HEK293T (cell line): ENCODE data around the gene DOK5.

Source experiments
- CTCF ChIA-PET: fragments of 350-600 bp; formaldehyde crosslinking; extraction: SDS; loops from one replicate; lab custom pipeline; 2021; ENCODE audit warnings: antibody characterized with exemption, inconsistent platforms; lab: Yijun Ruan, JAX
- POLR2A ChIA-PET: fragments of 350-600 bp; formaldehyde crosslinking; extraction: SDS; loops from one replicate; lab custom pipeline; 2020; ENCODE audit warnings: antibody characterized with exemption, inconsistent platforms; lab: Yijun Ruan, JAX
- DNase-seq: peaks from one replicate; pipeline ENCODE4 v3.0.0; 2012; ENCODE audit warnings: mixed read lengths; ENCODE audit errors: extremely low spot score
- ARNT ChIP-seq: fragments of 450-650 bp; IDR thresholded peaks from 2 replicates; pipeline ENCODE4 v1.6.1; 2017; ENCODE audit warnings: mild to moderate bottlenecking
- BHLHE40 ChIP-seq: fragments of 450-650 bp; IDR thresholded peaks from 2 replicates; pipeline ENCODE4 v1.6.1; 2016; ENCODE audit warnings: mild to moderate bottlenecking, moderate library complexity, borderline replicate concordance
- CTBP1 ChIP-seq: fragments of 450-650 bp; IDR thresholded peaks from 2 replicates; pipeline ENCODE4 v1.6.1; 2016; ENCODE audit warnings: borderline replicate concordance
- ELF4 ChIP-seq: fragments of 450-650 bp; IDR thresholded peaks from 2 replicates; pipeline ENCODE4 v1.6.1; 2017; ENCODE audit warnings: antibody characterized with exemption
- FOXA1 ChIP-seq: fragments of 450-650 bp; IDR thresholded peaks from 2 replicates; pipeline ENCODE4 v1.6.1; 2016; ENCODE audit warnings: mild to moderate bottlenecking
- FOXK2 ChIP-seq: fragments of 450-650 bp; IDR thresholded peaks from 2 replicates; pipeline ENCODE4 v1.6.1; 2016; ENCODE audit warnings: mild to moderate bottlenecking
- FOXM1 ChIP-seq: fragments of 450-650 bp; IDR thresholded peaks from 2 replicates; pipeline ENCODE4 v1.6.1; 2017; ENCODE audit warnings: mild to moderate bottlenecking, borderline replicate concordance
- HDGF ChIP-seq: fragments of 450-650 bp; IDR thresholded peaks from 2 replicates; pipeline ENCODE4 v1.6.1; 2017; ENCODE audit warnings: antibody characterized with exemption, borderline replicate concordance
- L3MBTL2 ChIP-seq: fragments of 450-650 bp; conservative IDR thresholded peaks from 2 replicates; pipeline ENCODE4 v1.6.1; 2016; ENCODE audit warnings: mild to moderate bottlenecking
- LEF1 ChIP-seq: fragments of 450-650 bp; IDR thresholded peaks from 2 replicates; pipeline ENCODE4 v1.6.1; 2017; ENCODE audit warnings: mild to moderate bottlenecking, borderline replicate concordance
- NFRKB ChIP-seq: fragments of 450-650 bp; IDR thresholded peaks from 2 replicates; pipeline ENCODE4 v1.6.1; 2016; ENCODE audit warnings: mild to moderate bottlenecking, moderate library complexity
- SP1 ChIP-seq: fragments of 450-650 bp; IDR thresholded peaks from 2 replicates; pipeline ENCODE4 v1.6.1; 2017
- SUZ12 ChIP-seq: fragments of 450-650 bp; IDR thresholded peaks from 2 replicates; pipeline ENCODE4 v1.6.1; 2016; ENCODE audit warnings: mild to moderate bottlenecking
- TARDBP ChIP-seq: fragments of 450-650 bp; IDR thresholded peaks from 2 replicates; pipeline ENCODE4 v1.6.1; 2016
- ZNF384 ChIP-seq: fragments of 450-650 bp; IDR thresholded peaks from 2 replicates; pipeline ENCODE4 v1.6.1; 2016
- TF ChIP-seq, protein P1 (sequence below): fragments of 450-650 bp; IDR thresholded peaks from 2 replicates; pipeline ENCODE4 v1.6.1; 2016

The DOK5 gene

DNA sequence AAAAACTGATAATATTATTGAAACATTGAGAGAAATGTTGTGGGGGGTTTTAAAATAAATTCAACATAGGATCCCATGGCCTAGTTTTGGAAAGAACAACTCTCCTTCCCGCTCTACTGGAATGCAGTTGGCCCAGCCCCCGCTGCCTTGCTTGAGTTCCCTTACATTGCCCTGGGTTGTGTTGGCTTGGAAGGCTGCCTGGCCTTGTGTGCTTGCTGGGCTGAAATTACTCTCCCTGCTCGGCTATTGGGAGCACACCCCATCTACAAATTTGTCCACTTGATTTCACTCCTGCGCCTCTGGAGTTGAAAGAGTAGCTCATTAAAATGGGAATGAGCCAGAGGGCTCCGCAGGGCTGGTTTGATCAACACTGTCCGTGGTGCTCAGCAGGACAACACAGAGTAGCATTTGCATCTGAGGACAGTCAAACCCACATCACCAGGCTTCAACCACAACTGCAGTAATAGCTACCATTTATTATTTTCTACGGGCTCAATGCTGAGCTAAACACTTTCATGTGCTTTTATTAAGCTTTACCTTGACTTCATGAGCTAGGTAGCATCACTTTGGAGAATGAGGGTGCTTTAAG lies 35.2 kb downstream of the DOK5 start:
- TF ChIP-seq SP1, result no peak
- no peak for TF ChIP-seq BHLHE40
- TF ChIP-seq, protein P1, sequence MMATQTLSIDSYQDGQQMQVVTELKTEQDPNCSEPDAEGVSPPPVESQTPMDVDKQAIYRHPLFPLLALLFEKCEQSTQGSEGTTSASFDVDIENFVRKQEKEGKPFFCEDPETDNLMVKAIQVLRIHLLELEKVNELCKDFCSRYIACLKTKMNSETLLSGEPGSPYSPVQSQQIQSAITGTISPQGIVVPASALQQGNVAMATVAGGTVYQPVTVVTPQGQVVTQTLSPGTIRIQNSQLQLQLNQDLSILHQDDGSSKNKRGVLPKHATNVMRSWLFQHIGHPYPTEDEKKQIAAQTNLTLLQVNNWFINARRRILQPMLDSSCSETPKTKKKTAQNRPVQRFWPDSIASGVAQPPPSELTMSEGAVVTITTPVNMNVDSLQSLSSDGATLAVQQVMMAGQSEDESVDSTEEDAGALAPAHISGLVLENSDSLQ, result no peak
- no peak for TF ChIP-seq L3MBTL2
- no peak for TF ChIP-seq FOXK2
- no peak for TF ChIP-seq ARNT
- TF ChIP-seq CTBP1, result no peak
- no peak for TF ChIP-seq TARDBP
- no peak for TF ChIP-seq SUZ12
- TF ChIP-seq ELF4, result no peak
- POLR2A ChIA-PET, result no interaction called here
- DNase-seq, result no peak
- CTCF ChIA-PET, result no interaction called here

DNA sequence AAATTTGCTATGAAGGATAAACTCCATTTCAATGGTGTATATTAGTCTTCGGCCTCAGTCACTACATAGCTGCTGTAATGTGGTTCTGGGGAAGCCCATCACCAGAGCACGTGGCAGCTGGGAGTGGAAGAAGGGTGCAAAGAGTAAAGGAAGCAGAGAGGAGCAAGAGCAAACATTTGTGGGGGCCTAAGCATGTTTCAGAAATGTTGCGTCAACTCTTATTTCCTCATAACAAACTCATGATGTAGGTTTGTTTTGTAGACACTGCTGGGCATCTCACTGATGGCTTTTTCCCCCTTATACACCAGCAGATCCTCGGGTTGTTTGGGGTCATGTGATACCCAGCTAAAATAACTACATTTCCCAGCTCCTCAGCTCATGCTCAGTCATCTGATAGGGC lies 37.3 kb downstream of the DOK5 start:
- TF ChIP-seq CTBP1 (no peak), L3MBTL2 (no peak), FOXM1 (no peak), ELF4 (no peak), HDGF (no peak), BHLHE40 (no peak), FOXA1 (no peak), NFRKB (no peak), FOXK2 (no peak), ZNF384 (no peak), SP1 (no peak)
- TF ChIP-seq, protein P1, result no peak
- CTCF ChIA-PET, result no interaction called here
- DNase-seq, result no peak
- POLR2A ChIA-PET, result no interaction called here

DNA sequence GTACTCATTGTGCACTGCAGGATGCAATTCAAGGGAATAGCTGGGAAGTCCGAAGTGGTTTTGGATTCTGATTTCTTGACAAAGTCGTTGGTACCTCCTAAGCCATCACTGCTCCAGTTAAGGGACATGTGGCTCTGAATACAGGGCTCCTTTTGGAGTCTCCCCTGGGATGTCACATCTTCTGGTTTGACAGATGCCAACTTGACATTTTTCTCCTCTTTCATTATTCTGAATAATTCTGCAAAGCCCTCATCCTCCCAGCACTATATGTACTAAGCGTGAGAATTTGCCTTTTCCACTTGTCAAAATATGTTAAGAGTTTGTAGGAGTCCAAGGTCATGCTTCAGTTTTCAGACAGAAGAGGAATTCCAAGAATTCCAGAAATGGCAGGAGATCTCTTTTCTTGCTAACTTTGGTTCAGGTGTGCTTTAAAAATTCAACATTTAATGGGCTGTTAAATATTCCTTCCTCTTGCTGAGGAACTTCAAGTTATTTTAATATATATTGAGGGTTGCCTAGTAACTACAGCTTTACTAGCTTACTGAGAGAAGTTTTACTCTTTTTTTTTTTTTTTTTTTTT lies 38.7 kb downstream of the DOK5 start:
- TF ChIP-seq FOXM1 (no peak), FOXA1 (no peak), TARDBP (no peak), SUZ12 (no peak), NFRKB (no peak), L3MBTL2 (no peak), CTBP1 (no peak), ZNF384 (no peak), ELF4 (no peak), ARNT (no peak), FOXK2 (no peak), HDGF (no peak), SP1 (no peak), LEF1 (no peak), BHLHE40 (no peak)
- TF ChIP-seq, protein P1, result no peak
- ChIA-PET POLR2A (no interaction called here), CTCF (no interaction called here)
- no peak for DNase-seq

DNA sequence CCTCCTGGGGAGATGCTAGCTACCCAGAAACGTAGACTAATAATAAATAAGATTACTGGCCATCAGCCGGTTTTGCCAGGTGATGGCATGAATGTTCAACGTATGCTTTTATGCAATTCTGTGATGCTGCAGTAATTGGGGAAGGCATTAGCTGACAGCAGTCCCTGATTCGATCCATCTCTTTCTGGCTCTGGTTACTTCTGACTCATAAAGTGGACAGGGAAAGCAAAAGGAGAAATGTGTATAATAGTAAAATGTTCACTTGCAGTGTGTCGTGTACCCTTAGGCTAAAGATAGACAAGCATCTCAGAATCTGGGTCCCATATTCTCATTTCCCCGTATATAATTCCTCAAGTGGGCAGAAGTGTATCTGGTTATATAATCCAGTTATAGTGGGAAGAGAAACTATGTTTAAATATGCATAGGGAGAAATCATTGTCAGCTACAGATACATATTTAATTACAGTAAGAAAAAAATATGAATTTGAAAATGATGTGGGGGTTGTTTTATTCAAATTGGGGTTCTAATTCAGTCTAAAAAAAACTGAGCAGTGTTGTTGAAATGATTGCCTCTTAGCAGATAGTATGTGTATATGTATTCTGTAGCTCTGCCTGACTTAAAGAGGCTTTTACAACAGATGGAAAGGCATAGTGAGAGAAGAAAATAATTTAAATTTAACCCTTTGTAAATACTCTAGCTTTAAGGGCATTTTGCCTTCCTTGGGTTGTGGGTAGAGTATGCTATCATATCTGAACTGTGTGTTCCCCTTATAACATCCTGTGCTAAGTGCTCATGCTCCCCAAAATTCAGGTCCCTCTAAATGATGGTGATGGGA lies 40.6 kb downstream of the DOK5 start:
- ChIA-PET CTCF (no interaction called here), POLR2A (no interaction called here)
- TF ChIP-seq ZNF384, result no peak
- no peak for TF ChIP-seq SP1
- no peak for TF ChIP-seq HDGF
- TF ChIP-seq, protein P1, result no peak
- no peak for TF ChIP-seq L3MBTL2
- TF ChIP-seq FOXK2, result no peak
- no peak for TF ChIP-seq NFRKB
- TF ChIP-seq BHLHE40, result no peak
- no peak for TF ChIP-seq TARDBP
- TF ChIP-seq LEF1, result no peak
- TF ChIP-seq ELF4, result no peak
- no peak for TF ChIP-seq CTBP1
- TF ChIP-seq ARNT, result no peak
- no peak for TF ChIP-seq SUZ12
- TF ChIP-seq FOXM1, result no peak
- no peak for DNase-seq
